Trophoblast cell (in vitro differentiated cells and primary cell): ENCODE results near the gene U2AF1L4.
A peak's percentile ranks its signal among the peaks of the same experiment; 100 is the strongest.

ENCODE experiments used
- DNase-seq, 2 donors: peaks; one replicate each; pipeline ENCODE4 v3.0.0-alpha.2; 2016
- H2AFZ ChIP-seq: 2 replicates; pipeline ENCODE4 v1.6.1; 2013; ENCODE audit warnings: low read length, moderate library complexity, mild to moderate bottlenecking; ENCODE audit not compliant: insufficient read depth, poor library complexity
- H2AK5ac ChIP-seq: 2 replicates; pipeline ENCODE4 v1.6.1; 2013; ENCODE audit warnings: mild to moderate bottlenecking, low read length
- H2BK120ac ChIP-seq: 2 replicates; pipeline ENCODE4 v1.6.1; 2013; ENCODE audit warnings: low read length, mild to moderate bottlenecking, moderate library complexity; ENCODE audit not compliant: insufficient read depth, poor library complexity
- H2BK12ac ChIP-seq: 2 replicates; pipeline ENCODE4 v1.6.1; 2013; ENCODE audit warnings: mild to moderate bottlenecking, low read length, moderate library complexity
- H2BK5ac ChIP-seq: 2 replicates; pipeline ENCODE4 v1.6.1; 2013; ENCODE audit warnings: low read length, low read depth, moderate library complexity, mild to moderate bottlenecking; ENCODE audit not compliant: poor library complexity
- H3K14ac ChIP-seq: 2 replicates; pipeline ENCODE4 v1.6.1; 2013; ENCODE audit warnings: mild to moderate bottlenecking, low read length
- H3K18ac ChIP-seq: 2 replicates; pipeline ENCODE4 v1.6.1; 2013; ENCODE audit warnings: mild to moderate bottlenecking, low read length
- H3K23ac ChIP-seq: 2 replicates; pipeline ENCODE4 v1.6.1; 2013; ENCODE audit warnings: low read length
- H3K27ac ChIP-seq: 2 replicates; pipeline ENCODE4 v1.5.1; 2013; ENCODE audit warnings: low read depth, mild to moderate bottlenecking, inconsistent platforms, low read length, moderate library complexity
- H3K27me3 ChIP-seq: 2 replicates; pipeline ENCODE4 v1.6.1; 2013; ENCODE audit warnings: inconsistent platforms, mild to moderate bottlenecking, low read length, moderate library complexity; ENCODE audit not compliant: insufficient read depth
- H3K36me3 ChIP-seq, 2 experiments: 1 replicate in 1 of 2; 2 replicates in 1 of 2; pipeline ENCODE4 v1.6.1; 2013; ENCODE audit warnings: low read length in 2 of 2, mild to moderate bottlenecking in 2 of 2, moderate library complexity in 1 of 2; ENCODE audit not compliant: insufficient read depth in 2 of 2, control insufficient read depth in 1 of 2
- H3K4ac ChIP-seq: 2 replicates; pipeline ENCODE4 v1.6.1; 2013; ENCODE audit warnings: low read depth, mild to moderate bottlenecking, low read length, moderate library complexity
- H3K4me1 ChIP-seq, 2 experiments: 1 replicate in 1 of 2; 2 replicates in 1 of 2; pipeline ENCODE4 v1.6.1; 2013; ENCODE audit warnings: low read length in 2 of 2, mild to moderate bottlenecking in 2 of 2, moderate library complexity in 1 of 2; ENCODE audit not compliant: insufficient read depth in 2 of 2, control insufficient read depth in 1 of 2
- H3K4me2 ChIP-seq: 2 replicates; pipeline ENCODE4 v1.6.1; 2013; ENCODE audit warnings: inconsistent platforms, mild to moderate bottlenecking, low read length, moderate library complexity
- H3K4me3 ChIP-seq: 2 replicates; pipeline ENCODE4 v1.5.1; 2013; ENCODE audit warnings: mild to moderate bottlenecking, low read depth, low read length, inconsistent platforms
- H3K79me1 ChIP-seq: one replicate; pipeline ENCODE4 v1.6.1; 2013; ENCODE audit warnings: low read length
- H3K79me2 ChIP-seq: 2 replicates; pipeline ENCODE4 v1.6.1; 2013; ENCODE audit warnings: low read length, mild to moderate bottlenecking; ENCODE audit not compliant: control insufficient read depth, insufficient read depth, poor library complexity
- H3K9ac ChIP-seq: 2 replicates; pipeline ENCODE4 v1.6.1; 2013; ENCODE audit warnings: mild to moderate bottlenecking, low read length
- H3K9me3 ChIP-seq: 2 replicates; pipeline ENCODE4 v1.6.1; 2013; ENCODE audit warnings: low read depth, mild to moderate bottlenecking, control low read depth, inconsistent platforms, low read length; ENCODE audit not compliant: insufficient read depth
- H4K12ac ChIP-seq: 2 replicates; pipeline ENCODE4 v1.6.1; 2013; ENCODE audit warnings: low read depth, mild to moderate bottlenecking, low read length, moderate library complexity
- H4K8ac ChIP-seq: 2 replicates; pipeline ENCODE4 v1.6.1; 2013; ENCODE audit warnings: low read depth, mild to moderate bottlenecking, low read length, moderate library complexity
- H4K91ac ChIP-seq: one replicate; pipeline ENCODE4 v1.6.1; 2013; ENCODE audit warnings: low read depth, mild to moderate bottlenecking, low read length, moderate library complexity
- WGBS: extraction: QIAGEN DNeasy Blood & Tissue Kit; methylation state at CpG from one replicate; pipeline ENCODE4 v1.1.7; 2013; ENCODE audit warnings: missing lambda C conversion rate; ENCODE audit not compliant: insufficient read length, insufficient coverage; ENCODE audit errors: extremely low coverage; 5-methylcytosine and 5-hydroxymethylcytosine counted together

The U2AF1L4 gene

GRCh38 chr19:35696835-35697234 lies 48.4 kb downstream of the U2AF1L4 start:
- no peak overlapping the region for H4K8ac ChIP-seq
- no peak overlapping the region for H3K27ac ChIP-seq
- H2AFZ ChIP-seq, result no peak overlapping the region
- no peak overlapping the region for H3K4me2 ChIP-seq
- H3K9ac ChIP-seq, result no peak overlapping the region
- WGBS, result no CpG with 5 or more reads among the region's 4 CpGs
- H3K36me3 ChIP-seq, result no peaks in the 10 kb centered on the region
- no peak overlapping the region for H2BK12ac ChIP-seq
- no peaks in the 10 kb centered on the region for H3K79me2 ChIP-seq
- no peak overlapping the region for H2BK120ac ChIP-seq
- peaks cover 3 to 4% of the 10 kb centered on the region in 2 experiments for H3K4me1 ChIP-seq
- H3K4me3 ChIP-seq, result no peak overlapping the region
- no peak for DNase-seq
- no peaks in the 10 kb centered on the region for H3K27me3 ChIP-seq
- no peak overlapping the region for H2AK5ac ChIP-seq
- H3K18ac ChIP-seq, result no peak overlapping the region
- no peak overlapping the region for H4K91ac ChIP-seq
- no peak overlapping the region for H2BK5ac ChIP-seq
- no peak overlapping the region for H4K12ac ChIP-seq
- H3K14ac ChIP-seq, result no peak overlapping the region
- H3K4ac ChIP-seq, result no peak overlapping the region
- H3K23ac ChIP-seq, result no peak overlapping the region
- H3K79me1 ChIP-seq, result no peaks in the 10 kb centered on the region
- no peaks in the 10 kb centered on the region for H3K9me3 ChIP-seq

GRCh38 chr19:35695895-35696422 lies 49.3 kb downstream of the U2AF1L4 start:
- Histone ChIP-seq H3K23ac (no peak overlapping the region), H3K14ac (no peak overlapping the region), H4K12ac (no peak overlapping the region), H3K79me1 (no peaks in the 10 kb centered on the region), H4K91ac (no peak overlapping the region), H3K18ac (no peak overlapping the region), H3K27ac (no peak overlapping the region), H2BK120ac (no peak overlapping the region), H3K4me3 (no peak overlapping the region), H3K27me3 (no peaks in the 10 kb centered on the region), H2BK5ac (no peak overlapping the region), H3K9me3 (no peaks in the 10 kb centered on the region), H3K4ac (no peak overlapping the region), H3K36me3 (no peaks in the 10 kb centered on the region), H2BK12ac (no peak overlapping the region), H3K4me1 (peaks cover 4 to 5% of the 10 kb centered on the region in 2 experiments), H4K8ac (no peak overlapping the region), H2AFZ (no peak overlapping the region), H3K79me2 (no peaks in the 10 kb centered on the region), H3K4me2 (no peak overlapping the region), H2AK5ac (no peak overlapping the region), H3K9ac (no peak overlapping the region)
- DNase-seq, result no peak
- WGBS, result no CpG with 5 or more reads among the region's 2 CpGs

- H3K79me1 ChIP-seq, result no peaks in the 10 kb centered on the region
- H4K8ac ChIP-seq, result no peak overlapping the region
- no peak overlapping the region for H2AK5ac ChIP-seq
- no peak overlapping the region for H3K4me2 ChIP-seq
- H3K36me3 ChIP-seq, result no peaks in the 10 kb centered on the region
- H3K18ac ChIP-seq, result no peak overlapping the region
- H3K27me3 ChIP-seq, result no peaks in the 10 kb centered on the region
- no peak overlapping the region for H3K27ac ChIP-seq
- H3K14ac ChIP-seq, result no peak overlapping the region
- H2BK12ac ChIP-seq, result no peak overlapping the region
- no peak overlapping the region for H2BK120ac ChIP-seq
- H3K23ac ChIP-seq, result no peak overlapping the region
- no peak overlapping the region for H3K4ac ChIP-seq
- WGBS, result no CpG with 5 or more reads among the region's 8 CpGs
- H2AFZ ChIP-seq, result no peak overlapping the region
- no peak overlapping the region for H3K9ac ChIP-seq
- no peaks in the 10 kb centered on the region for H3K9me3 ChIP-seq
- H3K4me3 ChIP-seq, result no peak overlapping the region
- H2BK5ac ChIP-seq, result no peak overlapping the region
- DNase-seq, result peak; percentile 91 to 95
- H3K4me1 ChIP-seq, result peaks cover 4 to 5% of the 10 kb centered on the region in 2 experiments
- H3K79me2 ChIP-seq, result no peaks in the 10 kb centered on the region
- H4K91ac ChIP-seq, result no peak overlapping the region
- H4K12ac ChIP-seq, result no peak overlapping the region
Measured at GRCh38 chr19:35693835-35694599, 51.2 kb downstream of the U2AF1L4 start.

- no CpG with 5 or more reads among the region's 8 CpGs for WGBS
- Histone ChIP-seq H3K4me2 (no peak overlapping the region), H2BK12ac (no peak overlapping the region), H3K9ac (no peak overlapping the region), H2AK5ac (no peak overlapping the region), H3K27me3 (no peaks in the 10 kb centered on the region), H3K4me1 (peaks cover 4 to 5% of the 10 kb centered on the region in 2 experiments), H3K14ac (no peak overlapping the region), H3K18ac (no peak overlapping the region), H3K4me3 (no peak overlapping the region), H3K4ac (no peak overlapping the region), H3K9me3 (no peaks in the 10 kb centered on the region), H4K12ac (no peak overlapping the region), H2AFZ (no peak overlapping the region), H3K79me2 (no peaks in the 10 kb centered on the region), H2BK120ac (no peak overlapping the region), H3K79me1 (no peaks in the 10 kb centered on the region), H3K36me3 (no peaks in the 10 kb centered on the region), H3K23ac (no peak overlapping the region), H4K8ac (no peak overlapping the region), H3K27ac (no peak overlapping the region), H4K91ac (no peak overlapping the region), H2BK5ac (no peak overlapping the region)
- DNase-seq, result no peak
Measured at GRCh38 chr19:35693422-35693821, 51.8 kb downstream of the U2AF1L4 start.
